ELR (cell line): ENCODE results near the gene ADAM12.
"Not testable (repeated sequence)": the region's sequence is repeated elsewhere in the genome, so short reads cannot be mapped to it uniquely, and the experiment has no call there.

ENCODE experiments used
- DNase-seq: peaks from one replicate; pipeline ENCODE4 v3.0.0-alpha.2; 2015; ENCODE audit warnings: low read depth

ADAM12 gene

DNA sequence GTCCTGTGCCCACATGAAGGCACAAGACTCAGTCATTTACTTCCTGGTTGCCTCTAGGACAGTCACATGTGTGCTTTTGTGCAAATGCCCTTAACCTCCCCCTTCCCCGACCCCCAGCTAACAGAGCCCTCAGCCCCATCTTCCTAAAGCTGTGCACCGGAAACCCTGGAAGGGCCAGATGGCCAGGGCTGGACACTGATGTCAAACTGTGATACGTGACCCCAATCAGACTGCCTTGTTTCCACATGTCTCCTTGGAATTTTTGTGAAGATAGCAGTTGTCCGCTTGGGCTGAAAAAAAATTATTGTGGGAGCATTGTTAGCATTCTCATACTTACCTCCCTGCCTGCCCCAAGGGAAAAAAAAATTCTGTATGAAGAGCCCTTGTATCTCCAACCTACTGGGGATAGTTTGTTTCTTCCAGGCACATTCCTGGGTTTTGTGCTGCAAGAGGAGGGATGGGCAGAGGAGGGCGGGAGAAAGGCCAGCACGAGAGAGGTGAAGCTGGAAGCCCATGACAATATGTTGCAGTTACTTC, 17.0 kb upstream of the ADAM12 start:
- no peak for DNase-seq

DNA sequence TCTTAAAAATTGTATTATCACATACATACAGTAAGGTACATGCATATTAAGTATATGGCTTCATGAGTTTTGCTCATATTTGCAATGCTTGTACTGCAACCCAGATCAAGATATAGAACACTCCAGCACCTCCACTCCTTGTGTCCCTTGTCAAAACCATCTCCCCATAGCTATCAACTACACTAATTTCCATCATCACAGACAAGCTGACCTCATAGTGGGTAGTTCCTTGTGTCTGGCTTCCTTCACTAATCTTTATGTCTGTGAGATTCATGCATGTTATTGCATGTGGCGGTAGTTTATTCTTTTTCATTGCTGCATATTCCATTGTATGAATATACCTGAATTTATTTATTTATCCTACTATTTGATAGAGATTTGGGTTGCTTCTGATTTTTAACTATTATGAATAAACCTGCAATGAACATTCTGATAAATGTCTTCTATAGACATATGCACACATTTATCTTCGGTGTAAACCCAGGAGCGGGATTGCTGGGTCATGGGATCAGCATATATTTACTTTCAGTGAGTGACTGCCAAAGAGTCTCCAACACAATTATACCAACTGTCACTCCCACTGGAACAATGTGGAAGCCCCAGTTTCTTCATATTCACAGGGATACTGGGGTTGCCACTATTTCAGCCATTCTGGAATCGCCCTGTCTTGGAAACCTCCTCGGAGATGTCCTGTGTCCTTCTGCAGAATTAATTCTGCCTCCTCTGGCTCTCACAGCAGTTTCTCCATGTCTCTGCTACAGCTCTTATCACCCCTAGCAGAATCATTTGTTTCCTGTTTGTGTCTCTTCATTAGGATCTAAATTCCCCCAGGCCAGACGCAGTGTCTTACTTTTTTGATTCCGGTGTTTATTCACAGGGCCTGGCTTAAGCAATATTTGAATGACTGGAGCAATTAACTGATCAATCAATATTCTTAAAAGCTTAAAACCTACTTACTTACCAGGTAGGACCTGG, 14.7 kb upstream of the ADAM12 start:
- no peak for DNase-seq

DNA sequence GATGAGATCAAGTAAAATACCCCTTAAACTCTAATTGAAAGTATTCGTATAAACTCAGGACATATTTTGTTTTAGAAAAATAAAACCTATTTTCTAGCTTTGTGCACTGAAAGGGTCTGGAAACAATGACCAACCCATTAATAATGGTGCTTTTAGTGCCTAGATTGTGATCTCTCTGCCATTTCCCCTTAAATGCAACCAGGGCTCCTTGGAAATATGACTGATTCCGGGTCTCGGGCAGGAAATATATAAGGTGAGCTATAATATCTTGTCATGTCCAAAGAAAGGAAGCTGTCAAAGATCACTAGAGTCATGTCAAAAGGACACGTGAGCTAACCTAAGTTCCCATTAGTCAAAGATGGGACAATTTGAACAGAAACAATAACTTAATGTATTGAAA, 12.4 kb upstream of the ADAM12 start:
- DNase-seq: no peak

DNA sequence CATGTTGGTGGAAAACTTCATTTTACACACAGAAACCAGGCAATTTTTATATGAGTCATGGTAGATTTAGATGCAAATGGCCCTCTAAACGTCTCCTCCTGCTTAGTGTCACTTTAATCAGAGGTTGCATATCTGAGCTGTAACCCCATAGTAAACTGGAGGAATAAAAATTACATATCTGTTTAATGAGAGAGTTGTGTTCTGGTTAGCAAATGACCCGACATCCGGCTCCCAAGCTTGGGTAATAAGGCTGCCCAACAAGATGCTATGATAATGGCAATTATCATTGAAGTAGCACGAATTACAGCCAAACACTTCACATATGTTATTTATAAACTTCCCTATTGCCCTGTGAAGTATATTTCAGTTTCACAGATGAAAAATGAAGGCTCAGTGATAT, 10.6 kb upstream of the ADAM12 start:
- peak; percentile 27 for DNase-seq

DNA sequence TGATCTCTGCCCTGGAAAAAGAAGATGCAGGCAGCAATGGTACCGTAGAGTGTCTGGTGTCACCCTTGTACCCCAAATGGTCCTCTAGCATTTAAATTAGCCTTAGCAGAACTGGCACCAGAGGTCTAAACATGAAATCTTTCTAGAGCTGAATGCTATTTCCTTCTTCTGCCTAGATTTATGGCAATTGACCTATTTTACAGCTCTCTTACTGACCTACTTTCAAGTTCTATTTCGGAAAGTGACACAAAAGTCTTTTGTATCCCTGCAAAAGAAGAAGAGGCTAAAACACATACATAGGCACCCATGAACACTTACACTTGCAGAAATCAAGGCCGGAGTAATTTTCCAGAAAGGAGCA, 10.1 kb upstream of the ADAM12 start:
- DNase-seq: no peak

DNA sequence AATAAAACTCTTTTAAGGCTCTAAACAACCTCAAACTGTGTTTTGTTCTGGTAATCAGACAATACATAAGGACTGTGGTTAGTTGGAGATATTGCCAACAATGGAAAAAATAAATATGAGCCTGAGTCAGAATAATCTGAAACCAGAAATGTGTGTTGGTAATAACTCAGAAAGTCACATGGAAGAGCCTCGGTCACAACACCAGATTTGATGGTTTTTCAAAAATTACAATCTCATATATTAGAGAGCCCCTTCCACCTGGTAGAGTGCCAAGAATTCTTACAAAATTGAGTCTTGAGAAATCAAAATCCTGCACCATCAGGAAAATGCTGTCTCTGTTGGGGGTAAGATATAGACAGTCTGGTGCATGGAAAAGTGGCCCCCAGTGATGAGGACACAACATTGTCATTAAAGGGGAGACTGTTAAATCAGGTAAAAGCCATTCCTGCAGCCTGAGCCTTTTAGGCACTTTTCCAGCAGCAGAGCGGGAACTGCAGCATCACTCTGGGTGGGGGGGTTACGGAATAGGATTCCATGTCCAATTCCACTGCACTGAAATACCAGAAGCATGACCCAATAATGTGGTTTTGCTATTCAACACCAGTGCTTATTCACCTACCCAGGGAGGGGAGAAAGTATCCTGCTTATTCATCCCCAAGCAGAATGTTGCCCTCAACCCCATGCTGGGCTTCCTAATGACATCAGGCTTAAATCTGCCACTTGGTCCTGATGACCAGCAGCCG, 9.5 kb upstream of the ADAM12 start:
- peak; percentile 98 for DNase-seq

DNA sequence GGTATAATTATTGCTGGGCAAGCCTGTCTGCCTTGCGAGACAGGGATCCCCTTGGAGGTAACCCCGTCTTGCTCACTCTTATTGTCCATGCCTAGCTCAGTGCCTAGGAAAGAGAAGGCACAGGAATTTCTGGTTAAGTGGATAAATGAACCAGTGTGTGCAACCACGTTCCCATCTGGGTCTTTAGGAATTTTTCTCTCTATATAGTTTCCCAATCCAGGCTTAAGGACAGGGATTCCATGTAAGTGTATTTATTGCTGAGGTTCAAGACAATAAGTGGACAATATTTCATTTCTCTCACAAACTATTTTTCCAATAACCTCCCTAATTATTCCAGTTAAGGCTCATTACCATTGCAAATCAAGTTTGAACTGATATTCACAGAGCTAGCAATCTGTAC, 8.9 kb upstream of the ADAM12 start:
- no peak for DNase-seq

DNA sequence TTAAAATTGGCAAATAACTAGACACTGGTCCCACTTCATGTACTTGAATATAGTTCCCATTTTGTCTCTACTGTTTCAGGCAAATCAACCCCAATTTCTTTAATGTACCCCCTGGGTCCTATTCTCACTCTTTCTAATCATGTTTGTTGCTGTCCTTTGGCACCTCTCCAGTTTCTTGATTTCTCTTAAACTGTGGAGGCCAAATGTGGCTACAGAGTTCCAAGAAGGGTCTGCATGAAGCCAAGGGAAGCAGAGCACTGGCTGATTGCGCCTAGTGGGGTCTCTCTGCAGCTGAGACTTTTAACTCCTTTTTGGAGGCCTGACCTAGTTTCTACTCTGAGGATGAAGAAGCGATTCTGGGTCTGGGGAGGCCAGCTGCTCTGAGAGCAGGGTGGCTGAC, 6.7 kb upstream of the ADAM12 start:
- no peak for DNase-seq

DNA sequence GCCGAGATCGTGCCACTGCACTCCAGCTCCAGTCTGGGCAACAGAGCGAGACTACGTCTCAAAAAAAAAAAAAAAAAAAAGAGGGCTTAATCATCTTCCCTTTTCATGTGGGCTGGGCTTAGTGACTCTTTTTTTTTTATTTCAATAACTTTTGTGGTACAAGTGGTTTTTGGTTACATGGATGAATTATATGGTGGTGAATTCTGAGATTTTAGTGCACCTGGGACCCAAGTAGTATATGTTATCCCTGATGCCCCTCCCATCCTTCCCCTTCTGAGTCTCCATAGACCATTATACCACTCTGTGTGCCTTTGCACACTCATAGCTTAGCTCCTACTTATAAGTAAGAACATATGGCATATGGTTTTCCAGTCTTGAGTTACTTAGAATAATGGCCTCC, 4.8 kb upstream of the ADAM12 start:
- DNase-seq: no peak

DNA sequence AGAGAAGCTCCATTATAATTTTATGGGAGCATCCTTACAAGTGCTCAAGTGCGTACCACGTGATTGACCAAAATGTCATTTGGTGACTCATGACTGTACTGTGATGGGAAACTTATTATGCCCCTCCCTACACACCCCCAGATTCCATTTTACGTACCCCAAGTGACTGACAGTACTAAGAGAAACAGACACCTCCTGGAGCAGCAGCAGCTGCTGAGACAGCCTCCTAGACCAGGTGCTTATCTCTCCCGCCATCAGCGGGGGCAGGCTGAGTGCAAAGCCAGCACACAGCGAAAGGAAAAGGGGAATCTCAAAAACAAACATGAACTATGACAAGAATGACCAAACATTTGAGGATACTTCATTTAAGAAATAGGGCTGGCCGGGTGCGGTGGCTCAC, 4.2 kb upstream of the ADAM12 start:
- no peak for DNase-seq

DNA sequence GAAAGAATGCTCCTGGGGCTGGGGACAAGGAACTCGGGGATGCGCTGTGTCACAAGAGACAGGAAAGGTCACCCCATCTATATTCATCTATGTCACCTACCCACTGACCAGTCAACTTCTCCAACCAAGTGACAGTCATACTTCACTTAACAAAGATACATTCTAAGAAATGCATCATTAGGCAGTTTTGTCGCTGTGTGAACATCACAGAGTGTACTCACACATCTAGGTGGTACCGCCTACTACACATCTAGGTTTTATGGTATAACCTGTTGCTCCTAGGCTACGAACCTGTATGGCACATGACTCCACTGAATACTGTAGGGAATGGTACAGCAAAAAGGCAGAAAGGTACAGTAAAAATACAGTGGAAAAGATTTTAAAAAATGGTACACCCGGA, 3.8 kb upstream of the ADAM12 start:
- no peak for DNase-seq

DNA sequence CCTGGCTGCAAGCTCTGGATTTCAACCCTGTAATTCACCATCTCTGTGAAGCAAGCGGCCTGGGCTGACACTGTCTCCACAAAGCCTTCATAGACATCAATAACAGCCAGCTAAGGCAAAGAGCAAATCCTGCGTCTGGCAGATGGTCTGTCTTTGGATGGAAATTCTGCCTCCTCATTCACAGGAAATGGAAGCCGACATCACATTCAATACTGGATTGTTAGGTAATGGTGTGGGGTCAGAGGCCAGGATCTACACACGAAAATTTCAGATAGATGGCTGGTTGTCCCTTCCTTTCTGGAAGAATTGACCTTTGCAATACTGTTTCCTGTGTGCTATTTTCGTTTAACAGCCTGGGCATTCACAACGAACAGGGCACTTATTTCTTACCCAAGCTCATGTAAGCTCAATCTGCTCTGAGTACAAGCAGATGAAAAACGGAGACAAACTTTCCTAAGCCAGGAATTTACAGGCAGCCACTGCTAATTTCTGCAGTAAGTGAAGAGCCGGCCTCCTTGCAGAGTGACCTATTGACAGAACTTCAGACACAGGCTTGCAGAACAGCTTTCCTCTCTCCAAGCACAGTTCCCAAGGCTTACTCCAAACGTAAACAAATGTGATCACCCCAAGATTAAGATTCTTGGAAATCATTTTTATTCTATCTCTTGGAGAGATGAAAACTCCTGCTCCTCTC, 3.1 kb upstream of the ADAM12 start:
- DNase-seq: no peak

DNA sequence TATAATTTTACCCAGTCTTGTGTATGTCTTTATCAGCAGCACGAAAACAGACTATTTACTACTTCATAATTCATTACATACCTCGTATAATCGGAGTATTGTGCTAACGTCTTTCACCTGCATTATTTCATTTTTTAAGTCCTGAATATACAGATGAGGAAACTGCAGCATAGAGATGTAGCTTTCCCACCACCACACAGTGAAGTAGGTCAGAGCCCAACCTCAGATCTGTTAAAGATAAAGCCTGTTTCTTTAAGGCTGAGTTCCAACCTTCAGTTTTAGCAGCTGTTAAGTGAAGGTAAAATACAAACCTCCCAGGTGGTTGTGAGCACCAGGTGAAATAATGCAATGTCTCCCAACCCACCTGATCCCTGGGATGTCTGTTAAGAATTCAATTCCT, 2.0 kb upstream of the ADAM12 start:
- no peak for DNase-seq

DNA sequence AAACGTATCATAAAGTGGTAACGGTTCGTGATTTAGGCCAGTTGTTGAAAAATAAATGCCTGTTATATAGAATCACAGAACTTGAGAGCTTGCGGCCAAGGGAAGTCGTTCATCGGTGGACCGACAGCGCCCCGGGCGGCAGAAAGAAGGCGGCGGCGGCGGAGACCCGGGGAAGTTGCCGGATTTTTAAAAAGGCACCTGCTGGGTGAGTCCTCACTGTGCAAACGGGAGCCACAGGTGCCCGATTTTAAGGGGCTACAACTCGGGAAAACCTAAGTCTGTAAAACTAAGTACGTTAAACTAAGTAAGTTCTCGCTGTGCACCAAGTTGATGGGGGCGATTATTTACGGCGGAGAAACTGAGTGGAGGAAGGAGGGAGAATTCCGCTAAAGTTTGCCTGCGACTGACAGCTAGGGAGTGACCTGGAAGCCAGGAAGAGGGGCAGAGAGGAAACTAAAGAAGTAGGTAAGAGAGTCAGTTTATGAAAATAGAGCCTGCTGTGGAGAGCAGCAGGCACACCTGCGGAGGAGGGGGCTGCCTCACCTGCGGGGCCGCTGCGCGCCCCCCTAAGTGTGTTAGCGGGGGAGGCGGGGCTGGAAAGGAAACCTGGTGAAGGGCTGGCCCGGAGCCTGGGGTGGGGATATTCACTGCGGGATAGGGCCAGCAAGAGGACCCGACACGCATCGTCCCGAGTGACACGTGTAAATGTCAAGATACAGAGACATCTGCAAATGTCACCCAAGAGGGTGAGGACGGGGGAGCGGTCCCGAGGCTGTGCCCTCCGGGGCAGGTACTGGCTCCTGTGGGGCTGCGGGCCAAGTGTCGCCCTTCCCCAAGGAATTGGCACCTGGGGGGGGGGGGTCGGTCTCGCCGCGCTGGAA, 996 bp downstream of the ADAM12 start:
- peak; percentile 80 for DNase-seq

DNA sequence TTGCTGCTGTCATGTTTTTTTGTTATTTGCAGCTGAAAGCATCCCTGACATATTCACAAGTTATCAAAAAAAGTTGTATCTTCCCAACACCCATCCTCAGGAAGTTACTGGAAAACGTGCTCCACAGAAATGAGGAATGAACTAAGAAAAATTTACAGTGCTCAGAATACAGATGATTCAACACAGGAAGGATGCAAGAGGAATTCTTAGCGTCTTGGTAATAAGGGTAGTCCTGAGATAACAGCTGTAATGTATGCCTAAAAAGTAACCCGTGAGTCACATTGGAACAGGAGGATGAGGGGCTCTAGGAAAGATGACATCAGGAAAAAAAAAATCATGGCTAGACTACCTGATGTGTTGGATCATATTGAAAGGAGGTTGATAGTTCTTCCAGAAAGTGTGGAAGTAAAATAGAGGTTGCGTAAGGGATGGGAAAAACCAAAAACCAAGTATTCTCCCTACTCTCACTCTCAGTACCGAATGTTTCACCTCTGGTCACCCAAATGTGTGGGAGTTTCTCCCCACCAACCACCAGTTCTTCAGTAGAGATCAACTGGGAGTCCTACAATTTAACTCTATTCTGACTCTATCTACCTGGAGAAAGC, 3.9 kb downstream of the ADAM12 start:
- peak; percentile 93 for DNase-seq

DNA sequence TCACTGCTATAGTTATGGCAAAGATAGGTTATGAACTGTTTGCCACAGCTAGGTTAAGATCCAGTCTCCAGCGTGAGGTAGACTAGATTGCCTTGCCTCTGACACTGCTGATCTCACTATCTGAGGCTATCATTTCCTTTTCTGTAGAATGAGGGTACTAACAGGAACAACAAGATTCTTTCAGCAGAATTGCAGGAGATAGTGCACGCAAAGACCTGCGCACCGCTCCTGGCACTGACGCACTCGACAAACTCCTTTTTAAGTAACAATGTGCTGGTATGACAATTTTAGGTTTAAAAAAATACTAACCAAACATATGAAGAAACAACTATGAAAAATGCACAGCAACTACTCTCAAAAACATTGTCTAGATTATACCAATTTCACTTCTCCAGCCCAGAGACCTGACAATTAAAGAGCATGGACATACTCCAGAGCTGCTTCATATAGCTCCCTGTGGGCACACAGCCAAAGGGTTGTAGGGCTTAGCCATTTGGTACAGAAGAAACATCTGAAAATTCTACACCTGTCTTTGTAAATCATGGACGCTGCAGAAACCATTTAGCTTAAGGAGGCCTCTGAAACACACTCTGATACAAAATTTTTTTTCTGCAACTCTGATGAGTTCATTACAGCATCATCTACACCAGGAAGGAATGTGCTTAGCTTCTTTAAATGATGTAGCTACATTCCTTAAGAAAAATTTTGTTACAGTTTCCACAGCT, 7.8 kb downstream of the ADAM12 start:
- no peak for DNase-seq

DNA sequence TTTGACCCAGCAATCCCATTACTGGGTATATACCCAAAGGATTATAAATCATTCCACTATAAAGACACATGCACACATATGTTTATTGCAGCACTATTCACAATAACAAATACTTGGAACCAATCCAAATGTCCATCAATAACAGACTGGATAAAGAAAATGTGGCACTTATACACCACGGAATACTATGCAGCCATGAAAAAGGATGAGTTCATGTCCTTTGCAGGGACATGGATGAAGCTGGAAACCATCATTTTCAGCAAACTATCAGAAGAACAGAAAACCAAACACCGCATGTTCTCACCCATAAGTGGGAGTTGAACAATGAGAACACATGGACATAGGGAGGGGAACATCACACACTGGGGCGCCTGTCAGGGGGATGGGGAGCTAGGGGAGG, 9.1 kb downstream of the ADAM12 start:
- not testable (repeated sequence) for DNase-seq

DNA sequence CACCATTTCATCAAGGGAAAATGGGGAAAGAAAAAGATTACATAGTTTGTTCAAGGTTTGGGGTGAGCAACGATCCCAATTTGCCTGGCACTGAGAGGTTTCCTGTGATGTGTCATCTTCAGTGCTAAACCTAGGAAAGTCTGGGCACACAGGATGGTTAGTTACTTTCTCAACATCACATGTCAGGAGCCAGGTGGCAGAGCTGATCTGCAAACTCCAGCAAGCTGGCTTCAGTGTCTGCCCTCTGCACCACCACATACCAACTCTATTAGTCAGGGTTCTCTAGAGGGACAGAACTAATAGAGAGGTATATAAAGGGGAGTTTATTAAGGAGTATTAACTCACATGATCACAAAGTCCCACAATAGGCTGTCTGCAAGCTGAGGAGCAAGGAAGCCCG, 11.3 kb downstream of the ADAM12 start:
- DNase-seq: peak; percentile 67

DNA sequence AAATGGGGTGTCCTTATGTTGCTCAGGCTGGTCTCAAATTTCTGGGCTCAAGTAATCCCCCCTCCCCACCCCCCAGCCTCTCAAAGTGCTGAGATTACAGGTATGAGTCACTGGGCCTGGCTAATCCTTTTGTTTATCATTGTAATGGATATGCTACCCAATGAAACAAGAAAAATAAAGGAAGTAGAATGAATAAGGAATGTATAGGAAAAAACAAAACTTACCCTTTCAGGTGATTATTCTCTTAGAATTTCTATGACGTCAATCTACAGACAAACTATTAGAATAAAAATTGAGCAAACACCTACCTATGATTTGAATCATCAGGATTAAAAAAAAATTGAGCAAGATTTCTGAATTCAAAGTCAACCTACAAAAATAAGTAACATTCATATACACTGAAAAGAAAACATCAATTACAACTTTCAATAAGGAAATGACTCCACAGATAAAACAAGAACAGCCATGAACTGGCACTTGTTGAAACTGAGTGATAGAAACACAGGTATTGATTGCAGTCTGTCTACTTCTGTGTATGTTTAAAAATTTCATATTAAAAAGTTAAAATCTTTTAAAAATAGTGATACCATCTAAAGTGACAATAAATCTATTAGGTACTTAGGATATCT, 12.2 kb downstream of the ADAM12 start:
- DNase-seq: peak; percentile 53

DNA sequence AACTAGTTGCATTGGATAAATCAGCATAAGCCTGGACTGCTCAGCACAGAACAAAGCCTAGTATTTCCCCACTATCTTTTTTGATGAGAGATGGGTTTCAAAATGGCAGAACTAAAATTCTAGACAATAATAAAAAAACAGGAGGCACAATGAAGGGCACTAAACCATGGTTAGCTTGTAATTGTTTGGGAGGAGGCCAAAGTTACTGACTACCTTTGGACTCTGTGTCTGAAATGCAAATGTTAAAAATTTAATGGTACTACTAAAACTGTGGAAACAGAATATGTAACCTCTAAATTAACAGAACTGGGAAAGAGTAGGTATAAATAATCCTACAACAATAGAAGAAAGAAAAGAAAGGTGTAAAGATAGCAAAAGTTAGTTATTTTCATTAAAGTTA, 13.0 kb downstream of the ADAM12 start:
- DNase-seq: no peak
